CD4-positive, alpha-beta T cell treated with Interleukin-2 at 100 ng/mL for 4 hours (primary cell): ENCODE results near the gene CCER1.
"Not testable (repeated sequence)": the region's sequence is repeated elsewhere in the genome, so short reads cannot be mapped to it uniquely, and the experiment has no call there.

ENCODE experiments used
- DNase-seq: peaks from one replicate; pipeline ENCODE4 v3.0.0-alpha.2; 2020; ENCODE audit warnings: low spot score

The CCER1 gene, protein sequence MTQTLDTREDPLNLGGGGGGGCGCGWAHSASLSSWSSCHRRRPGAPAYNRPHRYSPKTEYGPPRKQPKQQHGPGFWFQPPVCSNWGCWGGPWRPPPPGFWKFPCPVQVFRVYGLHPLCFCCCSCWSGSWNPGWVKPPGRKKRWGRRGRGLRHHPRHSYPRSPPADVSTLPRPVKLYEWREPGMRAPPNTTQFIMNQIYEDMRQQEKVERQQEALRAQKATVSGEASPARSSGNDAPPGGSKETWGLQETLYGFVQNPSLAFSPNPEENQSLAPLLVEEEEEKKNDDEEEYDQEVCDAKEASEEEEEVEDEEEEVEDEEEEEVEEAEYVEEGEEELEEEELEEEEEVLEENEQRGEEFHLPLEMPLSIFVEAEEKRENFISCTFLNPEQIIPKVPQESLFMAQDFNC

DNA sequence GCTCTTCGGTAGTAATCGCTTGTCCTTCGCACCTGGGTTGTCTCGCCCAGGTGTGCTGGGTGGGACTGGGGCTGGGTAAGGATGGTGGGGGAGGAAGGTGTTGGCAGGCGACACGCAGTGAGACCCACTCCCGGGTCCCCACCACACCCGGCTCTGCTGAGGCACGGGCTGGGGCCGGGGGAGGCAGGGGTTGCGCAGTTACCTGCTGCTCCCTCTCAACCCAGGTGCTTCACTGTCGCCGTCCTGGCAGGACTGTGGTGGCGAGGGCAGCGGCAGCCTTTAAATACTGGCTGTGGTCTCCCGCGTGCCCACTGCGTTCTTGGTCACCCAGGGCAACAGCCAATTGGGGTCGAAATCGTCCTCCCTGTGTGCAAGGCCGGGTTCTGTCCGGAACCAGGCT lies at the start of gene CCER1:
CCER1 (minus strand) TSS at position 256 of the 400 bp plus-strand sequence. CDS start 434 bp downstream, outside the sequence.
- DNase-seq = no peak

DNA sequence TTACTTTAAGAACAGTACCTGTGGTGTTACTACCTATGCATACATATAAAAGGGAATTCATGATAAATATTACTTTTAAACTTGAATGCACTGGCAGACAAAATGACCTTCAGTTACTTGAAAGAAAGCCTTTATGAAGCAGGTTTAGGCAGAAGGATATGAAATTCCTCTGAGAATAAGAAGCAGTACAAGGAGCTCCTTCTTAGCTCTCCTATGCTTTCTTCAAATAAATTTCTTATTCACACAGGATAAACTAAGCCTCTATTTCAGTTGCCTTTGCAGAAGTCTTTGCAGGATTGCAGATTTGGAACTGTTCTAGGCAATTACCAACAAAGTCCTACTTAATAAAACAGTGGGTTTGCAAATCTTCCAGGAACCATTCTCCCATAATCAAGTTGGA lies 48.8 kb upstream of the CCER1 start:
- DNase-seq = no peak

DNA sequence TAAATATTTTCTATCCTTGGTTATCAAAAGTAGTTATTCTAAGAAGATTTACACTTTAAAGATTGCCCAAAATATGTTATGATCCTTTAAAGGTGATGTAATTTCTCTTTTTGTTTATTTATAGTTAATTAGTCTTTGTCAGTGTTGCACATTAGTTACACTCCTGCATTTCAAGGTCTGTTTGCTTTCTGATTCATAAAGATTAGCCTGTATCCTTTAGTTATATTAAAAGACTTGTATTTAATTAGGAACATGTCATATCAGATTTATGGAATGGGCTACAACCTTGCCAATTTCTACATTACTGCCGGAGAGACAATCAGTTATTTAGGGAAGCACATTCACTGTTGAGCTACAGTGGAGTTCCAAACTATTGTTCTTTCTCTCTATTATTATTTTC lies 46.3 kb upstream of the CCER1 start:
- DNase-seq = no peak

DNA sequence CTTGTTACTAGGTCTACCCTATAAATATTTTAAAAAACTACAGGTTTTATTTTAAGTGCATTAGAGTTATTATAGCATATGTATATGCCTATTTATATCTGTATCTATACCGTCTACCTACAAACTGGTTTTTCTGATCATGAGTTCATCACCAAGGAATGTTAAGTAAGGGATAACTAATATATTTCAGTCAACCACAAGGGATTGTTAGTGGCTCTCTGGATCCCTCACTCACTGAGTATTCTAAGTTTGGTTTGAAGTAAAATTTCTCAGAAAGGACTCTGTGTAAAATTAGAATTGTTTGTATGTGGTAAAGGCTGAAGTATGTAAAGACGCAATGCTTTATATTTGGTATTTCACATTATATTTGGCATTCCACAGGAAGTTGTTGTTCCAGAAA lies 45.0 kb upstream of the CCER1 start:
- no peak for DNase-seq

DNA sequence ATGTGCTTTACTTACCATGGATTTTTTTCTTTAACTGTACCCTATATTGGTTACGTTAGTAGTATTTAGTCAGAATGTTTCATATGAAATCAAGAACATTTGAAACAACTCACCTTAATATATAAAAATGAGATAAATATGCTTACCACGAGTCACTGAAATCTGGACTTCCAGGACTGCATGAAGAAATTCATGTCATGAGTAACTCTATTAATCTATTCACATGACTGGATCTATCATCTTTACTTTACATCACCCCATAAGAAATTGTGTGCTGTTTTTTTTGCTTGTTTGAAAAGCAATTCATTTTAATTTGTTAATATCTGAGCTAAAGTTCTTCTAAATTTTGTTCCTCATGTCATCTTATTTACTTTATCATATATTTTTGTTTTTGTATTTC lies 44.6 kb upstream of the CCER1 start:
- no peak for DNase-seq

DNA sequence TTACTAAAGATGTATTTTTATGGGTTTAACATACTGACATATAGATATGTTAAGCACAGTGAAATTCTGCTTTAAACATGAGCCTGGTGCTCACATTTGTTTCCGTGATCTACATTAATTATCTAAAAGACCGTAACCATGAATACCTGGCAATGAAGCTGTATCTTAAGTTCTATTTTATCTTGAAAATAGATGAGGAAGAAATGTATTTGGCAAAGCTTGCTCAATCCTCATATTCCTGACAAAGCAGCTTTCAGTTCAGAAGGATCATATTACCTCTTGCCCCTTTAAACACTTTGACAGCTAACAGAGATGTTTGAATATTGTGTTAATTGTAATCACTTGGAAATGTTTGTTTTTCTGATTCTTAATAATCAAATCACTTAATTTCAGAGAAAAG lies 40.0 kb upstream of the CCER1 start:
- no peak for DNase-seq

DNA sequence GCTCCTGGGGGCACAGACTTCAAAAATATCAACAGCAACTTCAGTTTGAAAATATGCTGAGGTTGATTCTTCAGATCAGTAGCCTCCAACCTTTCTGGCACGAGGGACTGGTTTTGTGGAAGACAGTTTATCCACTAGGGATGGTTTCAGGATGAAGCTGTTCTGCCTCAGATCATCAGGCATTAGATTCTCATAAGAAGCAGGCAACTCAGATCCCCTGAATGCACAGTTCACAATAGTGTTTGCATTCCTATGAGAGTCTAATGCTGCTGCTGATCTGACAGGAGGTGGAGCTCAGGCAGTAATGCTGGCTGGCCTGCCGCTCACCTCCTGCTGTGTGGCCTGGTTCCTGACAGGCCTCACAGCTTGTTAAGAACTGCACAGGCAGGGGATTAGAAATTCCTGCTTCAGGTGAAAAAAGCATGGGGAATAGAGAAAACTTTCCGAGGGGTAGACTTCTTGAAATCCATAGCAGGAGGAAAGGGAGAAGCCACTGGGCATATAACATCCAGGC lies 37.0 kb upstream of the CCER1 start:
- no peak for DNase-seq

DNA sequence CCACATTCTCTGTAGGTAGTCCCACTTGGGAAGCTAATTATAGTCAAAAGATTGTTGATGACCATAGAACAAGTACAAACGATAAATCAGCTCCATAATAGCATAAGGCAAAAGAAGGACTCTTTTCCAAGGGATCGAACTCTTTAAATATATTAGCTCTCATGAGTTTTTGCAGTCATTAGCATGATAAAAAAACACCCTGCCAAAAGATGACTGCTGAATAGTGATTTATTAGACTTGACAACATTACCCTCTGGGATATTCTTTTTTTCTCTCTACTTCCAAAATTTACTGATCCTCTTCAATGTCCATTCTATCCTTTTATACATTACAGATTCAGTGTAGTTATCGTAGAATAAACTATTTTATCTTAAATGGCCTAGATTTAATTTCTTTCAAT lies 35.6 kb upstream of the CCER1 start:
- no peak for DNase-seq

DNA sequence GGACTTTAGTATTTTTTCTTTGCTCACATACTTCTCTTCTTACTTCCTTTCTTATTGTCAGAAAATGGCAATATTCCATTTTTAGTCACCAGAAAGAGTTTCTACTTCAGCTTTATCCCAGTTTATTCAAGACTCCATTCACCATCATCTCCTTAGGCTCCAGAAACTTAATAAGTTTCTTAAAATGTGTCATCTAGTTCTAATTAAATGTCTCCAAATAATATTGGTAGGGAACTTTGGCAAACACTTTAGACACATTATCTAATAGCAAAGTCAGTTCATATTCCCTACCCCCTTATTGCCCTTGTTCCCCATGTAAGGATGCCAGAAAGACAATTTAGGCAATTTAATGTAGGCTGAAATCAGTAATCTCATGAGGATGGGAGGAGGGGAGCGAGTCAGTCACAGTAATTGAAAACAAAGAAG lies 34.7 kb upstream of the CCER1 start:
- DNase-seq = no peak

DNA sequence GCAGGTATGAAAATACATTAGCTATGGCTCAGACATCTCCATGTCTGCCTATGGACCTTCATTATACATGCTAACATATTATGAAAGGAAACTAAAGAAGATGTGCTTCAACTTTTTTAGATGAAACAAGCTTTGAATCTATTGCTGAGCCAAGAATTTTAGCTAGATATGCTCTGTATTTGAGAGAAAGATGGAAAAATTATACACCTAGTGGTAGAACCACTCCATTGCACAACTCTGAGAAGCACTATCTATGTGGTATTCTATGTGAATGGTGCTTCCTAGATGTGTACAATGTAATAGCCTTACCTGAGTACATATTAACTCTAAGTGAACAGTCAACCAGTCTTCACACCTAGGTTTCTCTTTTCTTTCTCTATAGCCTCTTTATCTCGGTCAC lies 32.5 kb upstream of the CCER1 start:
- no peak for DNase-seq

DNA sequence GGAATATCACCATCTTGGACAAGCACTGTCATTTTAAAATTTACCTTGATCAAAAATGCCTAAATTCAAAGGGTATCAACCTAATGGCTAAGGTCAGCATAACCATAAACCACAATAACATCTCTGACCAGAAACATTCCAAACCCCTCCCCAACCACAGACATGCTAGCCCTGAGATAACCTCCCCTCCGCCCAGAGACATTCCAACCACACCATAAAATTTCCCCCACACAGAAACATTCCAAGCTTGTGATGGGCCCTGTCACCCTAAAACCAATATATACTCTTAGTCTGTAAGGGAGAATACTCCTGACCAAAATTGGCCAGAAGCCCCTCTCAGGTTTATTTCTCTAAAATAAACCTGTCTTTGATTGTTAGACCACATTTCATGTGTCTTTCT lies 32.1 kb upstream of the CCER1 start:
- no peak for DNase-seq

DNA sequence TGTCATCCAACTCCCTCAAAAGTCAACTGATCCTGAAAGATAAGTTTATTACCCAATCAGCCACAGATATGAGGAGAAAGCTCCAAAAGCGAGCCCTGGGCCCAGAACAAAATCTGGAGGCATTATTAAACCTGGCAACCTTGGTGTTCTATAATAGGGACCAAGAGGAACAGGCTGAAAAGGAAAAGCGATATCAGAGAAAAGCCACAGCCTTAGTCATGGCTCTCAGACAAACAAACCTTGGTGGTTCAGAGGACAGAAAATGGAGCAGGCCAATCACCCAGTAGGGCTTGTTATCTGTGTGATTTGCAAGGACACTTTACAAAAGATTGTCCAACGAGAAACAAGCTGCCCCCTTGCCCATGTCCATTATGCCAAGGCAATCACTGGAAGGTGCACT lies 30.4 kb upstream of the CCER1 start:
- not testable (repeated sequence) for DNase-seq

DNA sequence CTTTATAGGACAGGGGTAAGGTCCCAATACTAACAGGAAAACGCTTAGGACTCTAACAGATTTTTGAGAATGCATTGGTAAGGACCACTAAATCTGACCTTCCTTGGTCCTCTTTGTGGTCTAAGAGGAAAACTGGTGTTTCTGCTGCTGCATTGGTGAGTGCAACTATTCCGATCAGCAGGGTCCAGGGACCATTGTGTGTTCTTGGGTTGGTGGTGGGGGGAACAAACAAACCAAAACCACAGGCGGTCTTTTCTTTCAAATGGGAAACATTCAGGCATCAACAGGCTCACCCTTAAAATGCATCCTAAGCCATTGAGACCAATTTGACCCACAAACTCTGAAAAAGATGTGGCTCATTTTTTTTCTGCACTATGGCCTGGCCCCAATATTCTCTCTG lies 29.1 kb upstream of the CCER1 start:
- DNase-seq = no peak

DNA sequence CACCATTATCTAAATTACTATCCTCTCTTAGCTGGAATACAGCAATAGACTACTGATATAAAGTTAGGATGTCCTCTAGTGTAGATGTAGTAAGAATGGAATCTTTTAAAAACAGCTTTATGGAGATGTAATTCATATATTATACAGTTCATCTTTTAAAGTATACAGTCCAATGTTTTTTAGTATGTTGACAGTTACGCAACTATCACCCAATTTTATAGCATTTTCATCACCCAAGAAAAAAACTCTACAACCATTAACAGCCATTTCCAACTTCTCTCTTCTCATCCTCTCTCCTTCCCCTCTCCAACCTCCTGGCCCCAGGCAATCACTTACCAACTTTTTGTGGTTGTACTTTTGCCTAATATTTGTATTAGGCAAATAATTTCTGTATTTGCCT lies 27.2 kb upstream of the CCER1 start:
- DNase-seq = no peak

DNA sequence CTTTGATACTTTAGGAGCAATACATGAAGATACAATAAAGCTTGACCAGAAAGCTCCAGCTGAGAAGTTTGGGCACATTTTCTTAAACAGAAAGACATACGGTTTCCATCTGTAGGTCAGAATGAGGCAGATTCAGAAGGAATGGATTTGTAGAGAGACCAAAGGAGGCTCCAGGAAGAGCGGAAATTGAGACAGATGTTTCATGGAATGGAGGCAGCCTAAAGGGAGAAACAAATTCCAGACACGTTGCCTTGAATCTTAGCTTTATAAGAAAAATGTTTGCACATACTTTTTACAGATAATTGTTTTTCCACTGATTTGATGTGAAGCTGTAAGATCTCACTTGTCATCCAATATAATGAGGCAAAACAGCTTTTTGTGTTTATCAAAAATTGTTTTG lies 25.0 kb upstream of the CCER1 start:
- no peak for DNase-seq

DNA sequence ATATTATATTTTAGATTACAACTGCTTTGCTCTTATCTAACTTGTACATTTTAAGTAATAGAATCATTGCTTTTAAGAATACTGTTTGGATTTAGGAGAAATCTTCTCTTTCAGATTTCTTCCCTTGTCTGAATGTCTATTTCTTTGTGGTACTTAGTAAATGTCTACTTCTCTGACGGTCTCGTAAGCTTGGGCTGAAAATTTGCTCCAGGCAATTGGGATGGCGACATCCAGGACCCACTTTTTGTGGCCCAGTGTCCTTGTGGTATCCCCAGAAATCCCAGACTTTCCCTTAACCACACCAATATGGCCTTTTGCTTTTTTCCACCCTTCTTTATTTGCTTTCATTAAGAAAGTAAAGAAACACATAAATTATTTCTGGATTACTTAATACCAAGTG lies 24.0 kb upstream of the CCER1 start:
- no peak for DNase-seq

DNA sequence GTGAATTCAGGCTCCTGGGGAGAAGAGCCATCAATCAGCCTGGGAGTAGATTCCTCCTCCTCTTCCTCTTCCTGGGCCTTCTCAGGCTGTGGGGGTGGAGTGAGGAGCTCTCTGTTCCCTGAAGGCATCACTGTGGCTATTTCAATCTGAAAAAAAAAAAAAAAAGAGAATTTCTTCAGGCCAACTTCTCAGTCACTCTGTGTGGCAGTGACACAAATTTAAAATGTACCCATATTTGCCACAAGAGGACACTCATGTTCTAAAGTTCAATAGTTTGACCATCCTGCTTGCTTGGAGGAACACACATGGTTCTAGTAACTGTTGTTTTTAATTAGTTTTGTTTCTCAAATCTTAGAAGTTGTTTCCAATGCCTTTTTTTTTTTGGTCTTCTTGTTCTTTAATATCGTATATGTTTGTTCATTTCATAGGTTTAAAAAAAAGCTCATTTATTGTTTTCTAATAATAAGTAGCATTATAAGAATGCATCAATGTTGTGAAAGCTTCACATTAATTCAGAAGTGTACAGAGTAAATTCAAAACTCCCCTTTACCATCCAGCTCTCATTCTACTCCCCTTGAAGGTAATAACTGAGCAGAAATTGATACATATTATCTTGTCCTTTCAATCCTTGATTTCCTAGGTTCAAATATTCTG lies 23.3 kb upstream of the CCER1 start:
- DNase-seq = no peak

DNA sequence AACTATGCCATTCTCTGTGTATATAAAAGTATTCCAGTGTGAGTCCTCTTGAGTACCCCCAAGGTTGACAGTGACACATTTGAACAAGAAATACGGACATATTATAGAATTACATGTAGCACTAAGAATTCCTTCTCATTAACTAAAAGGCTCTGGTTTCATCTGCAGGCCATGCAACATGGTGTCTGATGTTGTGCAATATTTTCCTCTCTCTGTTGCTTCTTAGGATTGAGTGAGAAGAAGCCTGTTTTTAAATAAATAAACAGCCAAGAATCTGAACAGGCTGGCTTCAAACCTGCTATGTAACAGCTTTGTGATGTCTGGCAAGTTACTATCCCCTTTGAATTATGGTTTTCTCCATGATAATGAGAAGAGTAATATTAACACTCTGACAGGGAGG lies 22.2 kb upstream of the CCER1 start:
- DNase-seq = no peak

DNA sequence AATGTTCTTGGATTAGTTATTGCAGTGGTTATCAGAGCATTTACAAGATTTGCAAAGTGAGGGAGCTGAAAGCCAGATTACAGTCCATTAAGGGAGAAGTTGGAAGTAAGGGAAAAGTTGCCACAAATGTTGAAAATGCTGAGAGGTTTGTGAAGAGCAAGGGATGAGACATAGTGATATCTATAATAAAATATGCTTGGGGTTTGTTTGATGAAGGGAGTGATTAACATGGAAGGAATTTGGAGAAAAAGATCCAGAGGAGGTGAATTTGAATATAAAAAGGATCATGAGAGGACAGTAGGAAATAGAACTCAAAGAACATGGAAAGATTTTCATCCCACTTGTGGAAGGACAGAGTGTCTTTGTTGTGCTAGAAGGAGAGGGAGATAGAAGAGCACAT lies 19.3 kb upstream of the CCER1 start:
- DNase-seq = no peak

DNA sequence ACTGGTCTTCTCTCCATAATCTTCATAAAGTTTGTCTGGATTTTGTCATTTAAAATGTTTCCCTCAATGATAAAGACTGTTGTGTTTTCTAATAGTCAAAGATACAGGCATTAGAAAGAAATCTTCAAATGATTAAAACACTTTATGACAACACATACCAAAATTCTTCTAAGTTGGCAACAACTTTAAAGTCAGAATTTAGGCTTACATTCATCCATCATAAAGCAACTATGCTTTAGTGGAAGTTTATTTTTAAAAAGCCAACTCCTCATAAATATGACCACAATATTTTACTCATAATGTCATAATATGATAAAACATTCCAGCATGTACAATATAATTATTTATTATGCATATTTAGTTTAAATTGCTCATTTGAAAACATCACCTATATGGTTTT lies 17.2 kb upstream of the CCER1 start:
- DNase-seq = no peak

DNA sequence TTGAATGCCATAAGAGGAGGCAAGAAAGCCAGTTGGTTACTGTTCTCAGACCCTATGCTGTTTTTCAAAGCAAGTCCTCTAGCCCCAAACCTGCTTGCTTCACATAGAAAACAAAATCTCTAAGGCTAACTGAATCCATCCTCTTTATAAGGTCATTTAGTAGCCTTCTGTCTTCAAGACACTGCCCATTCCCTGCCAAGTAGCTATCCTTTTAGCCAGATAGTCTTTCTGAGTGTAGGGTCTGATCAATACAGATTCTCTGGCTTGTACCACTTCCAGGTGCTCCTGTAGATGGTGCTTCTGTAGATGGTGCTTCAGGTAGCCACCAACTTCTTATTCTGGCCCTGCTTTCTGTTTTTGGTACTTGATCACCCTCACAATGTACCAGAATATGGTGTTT lies 15.9 kb upstream of the CCER1 start:
- no peak for DNase-seq

DNA sequence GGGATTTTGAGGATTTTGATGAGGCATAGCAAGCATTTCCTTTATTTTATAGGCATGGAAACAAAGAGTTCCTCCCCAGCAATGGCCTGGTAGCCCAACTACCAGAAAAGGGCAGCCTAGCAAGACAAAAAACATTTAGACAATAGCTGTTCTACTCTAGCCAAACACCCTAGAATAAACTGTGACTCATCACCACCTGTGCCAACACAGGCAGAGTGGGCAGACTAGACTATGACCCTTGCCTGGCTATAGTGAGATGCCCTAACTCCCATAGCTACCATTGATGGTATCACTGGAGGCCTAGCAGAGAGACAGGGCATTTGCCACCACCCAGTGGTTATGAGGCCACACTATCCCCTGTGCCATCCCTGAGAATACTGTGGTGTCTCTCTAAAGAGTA lies 15.5 kb upstream of the CCER1 start:
- no peak for DNase-seq

DNA sequence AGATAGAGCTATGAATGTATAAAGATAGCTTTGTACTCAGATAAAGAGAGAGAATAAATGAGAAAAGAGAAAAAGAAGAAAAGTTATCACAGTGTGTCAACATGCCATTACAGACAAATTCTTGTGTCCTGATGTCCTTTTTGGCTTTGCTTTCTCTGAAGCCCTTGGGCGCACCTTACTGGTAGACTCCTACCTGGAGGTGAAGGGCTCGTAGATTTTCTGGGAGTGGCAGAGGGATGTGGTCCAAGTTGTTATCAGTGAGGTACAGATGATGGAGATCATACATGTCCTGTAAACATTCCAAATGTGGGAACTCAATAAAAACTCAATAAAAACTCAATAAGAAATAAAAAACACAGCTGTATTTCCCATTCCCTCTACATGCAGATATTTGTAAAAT lies 14.9 kb upstream of the CCER1 start:
- no peak for DNase-seq

DNA sequence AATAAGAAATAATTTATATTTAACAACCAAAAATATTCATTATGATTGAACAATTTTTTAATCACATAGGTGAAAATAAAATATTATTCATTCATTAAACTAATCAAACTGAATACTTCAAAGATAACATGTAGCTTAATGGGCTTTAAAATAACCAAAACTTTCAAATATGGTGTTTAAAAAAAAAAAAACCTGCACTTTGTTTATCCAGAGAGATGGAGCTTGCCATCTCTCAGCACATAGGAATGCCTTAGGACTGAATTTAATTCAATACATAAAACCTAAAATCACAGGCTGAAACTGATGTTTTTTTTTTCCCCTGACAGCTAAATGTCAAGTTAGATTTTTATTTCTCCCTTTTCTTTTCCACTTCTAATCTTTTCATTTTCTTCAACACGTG lies 14.4 kb upstream of the CCER1 start:
- DNase-seq = no peak
